Upper lobe of right lung (tissue), 1 donor: ENCODE measurements around the gene GNAT3. TPM values are rescaled to one million over a fixed set of nuclear protein-coding genes. Genes with fewer than 3 reads are reported as not detected.

ENCODE experiments used
- ATAC-seq: fragments of 200-7000 bp; cut with Tn5 transposase; one replicate; pipeline ENCODE4 v1.9.1; 2020; ENCODE audit warnings: mild to moderate bottlenecking, moderate library complexity
- DNase-seq: peaks from one replicate; pipeline ENCODE4 v3.0.0-alpha.2; 2020
- H3K27ac ChIP-seq: fragments of 200-600 bp; one replicate; pipeline ENCODE4 v1.8.0; 2022
- H3K27me3 ChIP-seq: fragments of 200-600 bp; one replicate; pipeline ENCODE4 v1.8.0; 2022; ENCODE audit warnings: mild to moderate bottlenecking
- H3K36me3 ChIP-seq: fragments of 200-600 bp; one replicate; pipeline ENCODE4 v1.8.0; 2022
- H3K4me1 ChIP-seq: fragments of 200-600 bp; one replicate; pipeline ENCODE4 v1.8.0; 2022
- H3K4me3 ChIP-seq: fragments of 200-600 bp; one replicate; pipeline ENCODE4 v1.8.0; 2022; ENCODE audit warnings: mild to moderate bottlenecking
- H3K9me3 ChIP-seq: fragments of 200-600 bp; one replicate; pipeline ENCODE4 v1.8.0; 2022
- intact Hi-C: fragments of 100-400 bp; cut with DNase I; formaldehyde crosslinking; loops from one replicate; pipeline ENCODE4 v1.11.0; 2022
- total RNA-seq: library from RNA; stranded (reverse); fragmentation: NEBNext Ultra II Directional; extraction: Animal tissue kit (Norgen Biotek cat#: 25700); gene quantifications from one replicate; pipeline ENCODE4 v1.2.1, GENCODE V29; 2021
- TF ChIP-seq, protein P1 (sequence below): fragments of 200-600 bp; IDR thresholded peaks from one replicate; pipeline ENCODE4 v1.8.0; 2022; ENCODE audit warnings: antibody characterized with exemption
- donor health status: DM: no; HTN: yes; CAD: no; lungs with severe emphysema.

Gene GNAT3
- total RNA-seq, 1 donor from 2014 or later = not detected

- Histone ChIP-seq H3K27me3 (no peaks in the 10 kb centered on the region), H3K4me1 (peaks cover 9% of the 10 kb centered on the region), H3K36me3 (no peaks in the 10 kb centered on the region), H3K9me3 (no peaks in the 10 kb centered on the region), H3K4me3 (no peak overlapping the region), H3K27ac (no peak overlapping the region)
- intact Hi-C loops = no loop called here
- no peak for ATAC-seq
- TF ChIP-seq, protein P1, sequence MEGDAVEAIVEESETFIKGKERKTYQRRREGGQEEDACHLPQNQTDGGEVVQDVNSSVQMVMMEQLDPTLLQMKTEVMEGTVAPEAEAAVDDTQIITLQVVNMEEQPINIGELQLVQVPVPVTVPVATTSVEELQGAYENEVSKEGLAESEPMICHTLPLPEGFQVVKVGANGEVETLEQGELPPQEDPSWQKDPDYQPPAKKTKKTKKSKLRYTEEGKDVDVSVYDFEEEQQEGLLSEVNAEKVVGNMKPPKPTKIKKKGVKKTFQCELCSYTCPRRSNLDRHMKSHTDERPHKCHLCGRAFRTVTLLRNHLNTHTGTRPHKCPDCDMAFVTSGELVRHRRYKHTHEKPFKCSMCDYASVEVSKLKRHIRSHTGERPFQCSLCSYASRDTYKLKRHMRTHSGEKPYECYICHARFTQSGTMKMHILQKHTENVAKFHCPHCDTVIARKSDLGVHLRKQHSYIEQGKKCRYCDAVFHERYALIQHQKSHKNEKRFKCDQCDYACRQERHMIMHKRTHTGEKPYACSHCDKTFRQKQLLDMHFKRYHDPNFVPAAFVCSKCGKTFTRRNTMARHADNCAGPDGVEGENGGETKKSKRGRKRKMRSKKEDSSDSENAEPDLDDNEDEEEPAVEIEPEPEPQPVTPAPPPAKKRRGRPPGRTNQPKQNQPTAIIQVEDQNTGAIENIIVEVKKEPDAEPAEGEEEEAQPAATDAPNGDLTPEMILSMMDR = no peak
- DNase-seq = no peak
Measured at GRCh38 chr7:80440883-80441282, 71.0 kb downstream of the GNAT3 start.

- intact Hi-C loops = no loop called here
- H3K36me3 ChIP-seq = no peaks in the 10 kb centered on the region
- H3K27me3 ChIP-seq = no peaks in the 10 kb centered on the region
- DNase-seq (no peak), ATAC-seq (peak; percentile 58)
- H3K4me3 ChIP-seq = no peak overlapping the region
- H3K4me1 ChIP-seq = peaks cover 9% of the 10 kb centered on the region
- TF ChIP-seq, protein P1 = no peak
- no peak overlapping the region for H3K27ac ChIP-seq
- no peaks in the 10 kb centered on the region for H3K9me3 ChIP-seq
Measured at GRCh38 chr7:80439894-80440821, 71.7 kb downstream of the GNAT3 start.

- H3K9me3 ChIP-seq = no peaks in the 10 kb centered on the region
- intact Hi-C loops = no loop called here
- ATAC-seq (no peak), DNase-seq (no peak)
- H3K27ac ChIP-seq = no peak overlapping the region
- H3K27me3 ChIP-seq = no peaks in the 10 kb centered on the region
- H3K36me3 ChIP-seq = no peaks in the 10 kb centered on the region
- no peak overlapping the region for H3K4me3 ChIP-seq
- TF ChIP-seq, protein P1 = no peak
- peaks cover 5% of the 10 kb centered on the region for H3K4me1 ChIP-seq
Measured at GRCh38 chr7:80435521-80435920, 76.3 kb downstream of the GNAT3 start.

GRCh38 chr7:80434047-80434446 lies 77.8 kb downstream of the GNAT3 start:
- Histone ChIP-seq H3K27ac (no peak overlapping the region), H3K36me3 (no peaks in the 10 kb centered on the region), H3K4me3 (no peak overlapping the region), H3K4me1 (no peaks in the 10 kb centered on the region), H3K9me3 (no peaks in the 10 kb centered on the region), H3K27me3 (no peaks in the 10 kb centered on the region)
- DNase-seq = no peak
- TF ChIP-seq, protein P1 = no peak
- no peak for ATAC-seq
- intact Hi-C loops = no loop called here

DNA sequence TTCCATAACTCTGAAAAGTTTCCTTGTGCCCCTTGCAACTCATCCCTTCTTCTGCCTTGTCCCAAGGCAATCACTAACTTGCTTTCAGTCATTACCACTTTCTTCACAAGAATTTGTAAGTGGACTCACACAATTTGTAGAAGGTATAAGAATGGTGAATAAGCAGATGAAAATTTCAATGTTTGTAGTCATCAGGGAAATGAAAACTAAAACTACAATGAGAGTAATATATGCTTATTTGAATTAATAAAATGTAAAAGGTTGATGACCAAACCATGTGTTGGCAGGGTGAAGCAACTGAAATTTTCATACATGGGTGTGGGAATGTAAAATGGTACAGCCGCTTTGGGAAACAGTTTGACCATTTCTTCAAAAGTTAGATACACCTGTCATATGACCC lies 79.7 kb downstream of the GNAT3 start:
- Histone ChIP-seq H3K36me3 (no peaks in the 10 kb centered on the region), H3K27ac (no peak overlapping the region), H3K9me3 (no peaks in the 10 kb centered on the region), H3K4me1 (no peaks in the 10 kb centered on the region), H3K4me3 (no peak overlapping the region), H3K27me3 (no peaks in the 10 kb centered on the region)
- TF ChIP-seq, protein P1 = no peak
- DNase-seq (no peak), ATAC-seq (no peak)
- intact Hi-C loops = no loop called here
